GM21423 (cell line): ENCODE data around the gene MYOCOS.
"Not testable (repeated sequence)": the region's sequence is repeated elsewhere in the genome, so short reads cannot be mapped to it uniquely, and the experiment has no call there.

Experiments used
- ATAC-seq: cut with Tn5 transposase; IDR thresholded peaks from one replicate; pipeline ENCODE4 v1.9.1; 2021; ENCODE audit warnings: mild to moderate bottlenecking, moderate library complexity; ENCODE audit not compliant: unreplicated experiment

MYOCOS gene

GRCh38 chr1:171656206-171656605 is 34.2 kb downstream of the MYOCOS start:
- ATAC-seq, result not testable (repeated sequence)

DNA sequence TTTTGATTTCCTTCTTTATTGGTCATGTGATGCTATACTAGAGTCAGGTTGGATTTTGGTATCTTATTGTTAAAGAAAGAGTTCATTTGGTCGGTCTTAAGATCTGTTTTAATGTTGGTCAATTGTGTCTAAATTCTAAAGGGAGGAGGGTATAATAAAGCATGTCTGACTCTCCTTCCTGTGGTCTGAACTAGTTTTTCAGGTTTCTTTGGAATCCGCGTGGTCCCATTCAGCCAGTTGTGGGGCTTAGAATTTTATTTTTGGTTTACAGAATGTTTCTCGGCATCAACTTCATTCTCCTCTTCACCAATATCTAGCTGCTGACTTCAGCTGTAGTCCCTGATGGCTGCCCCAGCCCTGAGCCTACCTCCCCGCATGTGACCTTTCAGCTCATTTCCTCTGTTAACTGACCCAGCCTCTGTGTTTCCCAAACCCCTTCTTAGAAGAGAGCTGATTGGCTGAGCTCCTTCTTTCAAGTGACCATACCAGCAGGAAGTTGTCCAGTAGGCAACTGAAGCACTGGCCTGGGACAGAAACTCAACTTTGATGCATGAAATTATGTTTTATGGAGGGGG is 39.1 kb downstream of the MYOCOS start:
- ATAC-seq, result no peak

DNA sequence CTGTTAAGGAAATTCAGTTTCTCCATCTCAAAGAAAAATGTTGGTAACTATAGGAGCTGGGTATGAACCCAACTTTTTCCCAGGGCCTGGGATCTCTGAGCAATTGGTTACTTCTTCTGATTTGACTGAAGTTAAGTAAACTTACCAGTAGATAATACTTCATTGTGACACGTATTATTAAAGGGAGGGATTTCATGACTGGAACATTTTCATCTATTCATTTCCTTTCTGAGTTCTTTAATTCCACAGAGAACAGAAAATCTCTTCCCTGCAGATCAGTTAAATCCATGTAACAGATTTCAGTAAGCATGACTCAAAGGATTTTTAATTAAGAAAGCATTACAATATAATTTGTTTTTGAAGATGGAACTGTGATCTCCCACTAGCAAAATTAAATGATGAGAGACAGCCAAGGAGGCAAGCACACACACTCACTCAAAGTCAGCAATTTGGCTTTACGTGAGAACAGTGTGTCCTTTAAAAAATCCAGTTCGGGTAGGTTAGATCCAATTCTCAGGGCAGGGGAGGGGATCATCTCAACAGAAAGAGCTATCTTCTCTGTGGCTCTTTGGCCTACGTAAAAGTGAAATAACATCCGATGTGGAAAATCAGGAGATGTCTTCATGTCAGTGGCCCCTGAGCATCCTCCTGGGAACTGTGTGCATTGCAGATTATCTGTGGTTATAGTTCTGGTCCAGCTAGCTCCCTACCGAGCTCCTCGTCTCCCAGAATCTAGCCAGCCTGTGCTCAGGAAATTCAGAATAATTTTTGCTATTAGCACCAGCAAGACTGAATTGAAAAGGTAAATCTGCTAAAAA is 41.2 kb downstream of the MYOCOS start:
- ATAC-seq, result no peak

DNA sequence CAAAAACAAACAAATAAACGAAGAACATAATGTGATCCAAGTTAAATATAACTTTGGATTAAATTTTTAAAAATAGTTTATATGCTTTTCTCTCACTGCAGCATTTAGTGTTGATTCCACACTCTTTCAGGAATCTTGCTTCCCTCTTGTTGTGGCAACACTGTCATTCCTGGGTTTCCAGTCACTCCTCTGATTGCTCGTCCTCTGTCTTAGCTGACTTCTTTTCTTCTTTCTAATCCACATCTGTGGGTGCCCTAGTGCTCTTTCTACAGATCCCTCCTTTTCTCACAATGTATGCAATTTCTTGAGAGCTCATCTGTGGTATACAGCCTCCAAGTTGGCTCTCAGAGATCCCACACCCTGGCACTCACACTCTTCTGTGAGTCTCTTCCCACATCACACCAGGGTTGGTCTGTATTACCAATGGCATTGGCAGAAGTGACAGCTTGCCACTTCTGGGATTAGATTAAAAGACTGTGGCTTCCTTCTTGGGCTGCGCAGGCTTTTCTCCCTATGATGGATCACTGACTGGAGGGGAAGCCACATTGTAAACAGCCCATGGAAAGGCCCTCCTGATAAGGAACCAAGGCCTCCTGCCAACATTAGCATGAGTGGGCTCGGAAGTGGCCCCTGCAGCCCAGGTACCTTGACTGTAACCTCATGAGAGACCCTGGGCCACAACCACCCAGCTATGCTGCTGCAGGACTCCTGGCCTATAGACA is 42.0 kb downstream of the MYOCOS start:
- ATAC-seq, result no peak

GRCh38 chr1:171664976-171665375 is 42.9 kb downstream of the MYOCOS start:
- ATAC-seq, result no peak

GRCh38 chr1:171666114-171666769 is 44.2 kb downstream of the MYOCOS start:
- no peak for ATAC-seq

GRCh38 chr1:171668372-171668771 is 46.3 kb downstream of the MYOCOS start:
- ATAC-seq, result no peak

DNA sequence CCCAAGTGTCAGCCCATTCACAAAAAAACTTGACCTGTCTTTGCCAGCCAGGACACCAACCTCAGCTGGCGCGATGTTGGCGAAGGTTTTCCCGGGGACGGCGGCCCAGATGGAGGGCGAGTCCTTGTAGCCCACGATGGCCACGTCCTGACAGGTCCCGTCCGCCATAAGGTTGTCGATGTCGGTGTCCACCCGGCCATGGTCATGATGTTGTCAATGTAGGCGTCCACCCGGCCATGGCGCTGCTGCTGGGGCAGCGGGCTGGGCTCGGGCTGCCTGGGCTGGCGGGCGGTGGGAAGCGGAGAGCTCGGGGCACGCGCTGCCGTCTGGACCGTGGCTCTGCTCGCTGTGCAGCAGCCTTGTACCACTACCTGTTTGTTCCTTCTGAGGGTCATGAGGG is 48.7 kb downstream of the MYOCOS start:
- no peak for ATAC-seq

- no peak for ATAC-seq
These were observed 52.7 kb downstream of the MYOCOS start for GRCh38 chr1:171674431-171675405.
